Measurements from ENCODE around the gene DDX39B. TPM values are rescaled to one million over a fixed set of nuclear protein-coding genes. Genes with fewer than 3 reads are reported as not detected.

The DDX39B gene
- total and polyA plus RNA-seq, 2 of the 8 experiments (the other 6 are each of a cell fraction or from before 2014, with no cell fraction given): 780 to 1,164 TPM

GRCh38 chr6:31493875-31494694 lies 47.7 kb downstream of the DDX39B start:
- no peak overlapping the region for H4K91ac ChIP-seq (replicated peaks; ENCODE audit: insufficient read length, low read length)
- peaks cover 8% of the 10 kb centered on the region; the same call in 1 of the 2 replicates for H3K23me2 ChIP-seq (ENCODE audit: low read depth, low read length)
- no peak overlapping the region for H2BK20ac ChIP-seq (ENCODE audit: low read length)
- peak overlapping the region; percentile 52; the same call in 1 of the 2 replicates for H2BK5ac ChIP-seq (ENCODE audit: low read depth, low read length)
- H3K79me1 ChIP-seq (ENCODE audit: low read depth, low read length): no peaks in the 10 kb centered on the region
- no peak overlapping the region for H3K56ac ChIP-seq (replicated peaks; ENCODE audit: insufficient read length, low read depth, low read length)
- no peaks in the 10 kb centered on the region for H3K36me3 ChIP-seq (ENCODE audit: control insufficient read depth in 2 of 4, insufficient read depth in 4 of 4, low read length in 3 of 4)
- H3K27me3 ChIP-seq (replicated peaks in 1 of 4; ENCODE audit: control insufficient read depth in 3 of 4, extremely low read depth in 1 of 4, insufficient read depth in 3 of 4, low read length in 3 of 4): peaks cover 0 to 15% (median 9%) of the 10 kb centered on the region in 4 experiments; a peak in 6 of 7 replicates
- no peaks in the 10 kb centered on the region for H3K9me3 ChIP-seq (ENCODE audit: insufficient read depth in 2 of 2, low read depth in 1 of 2, low read length in 1 of 2)
- no peak overlapping the region for H2BK12ac ChIP-seq (ENCODE audit: low read depth, low read length)
- CTCF ChIA-PET (ENCODE audit: partially characterized antibody): interaction anchor here (0.7 to 1.9 kb wide), 14 partner anchors 11 to 712 kb away, joined by 3 to 8 read pairs (median 4); no protein-coding TSS in a partner anchor
- no peak overlapping the region for H3K14ac ChIP-seq (ENCODE audit: insufficient read length)
- no peak overlapping the region for H3K27ac ChIP-seq (ENCODE audit: low read depth, low read length)
- POLR2A ChIA-PET (ENCODE audit: partially characterized antibody): interaction anchor here (0.5 to 8.2 kb wide), 11 partner anchors 9 to 123 kb away, joined by 3 to 136 read pairs (median 3); partner anchors contain the start of genes ATP6V1G2, DDX39B, MICA and NFKBIL1
- H3K4ac ChIP-seq (replicated peaks; ENCODE audit: insufficient read length, low read depth, low read length): no peak overlapping the region
- peak overlapping the region; percentile 48 to 70 (median 64) for H3K4me3 ChIP-seq (ENCODE audit: extremely low read depth in 1 of 4, insufficient read depth in 2 of 4, low read depth in 3 of 4, low read length in 4 of 4)
- H3K18ac ChIP-seq (ENCODE audit: extremely low read depth, low read length): no peak overlapping the region; the same call in 1 of the 2 replicates
- peak overlapping the region in 3 of 4 experiments; percentile 1 to 33 (median 2); a peak in 3 of 7 replicates for H3K9ac ChIP-seq (replicated peaks in 1 of 4; ENCODE audit: extremely low read depth in 1 of 4, low read depth in 3 of 4, low read length in 3 of 4)
- no peaks in the 10 kb centered on the region for H4K20me1 ChIP-seq (replicated peaks in 1 of 2; ENCODE audit: control insufficient read depth in 1 of 2, insufficient read depth in 2 of 2, low read length in 2 of 2)
- H4K8ac ChIP-seq (ENCODE audit: extremely low read depth, insufficient read depth, low read length): no peak overlapping the region
- H3K79me2 ChIP-seq (ENCODE audit: control insufficient read depth in 1 of 2, insufficient read depth in 2 of 2, low read length in 2 of 2): no peaks in the 10 kb centered on the region; a peak in 1 of 4 replicates
- H3K4me1 ChIP-seq (replicated peaks in 1 of 4; ENCODE audit: control insufficient read depth in 3 of 4, insufficient read depth in 4 of 4, low read length in 3 of 4): peaks cover 0 to 12% (median 5%) of the 10 kb centered on the region in 4 experiments; a peak in 6 of 7 replicates
- DNase-seq (ENCODE audit: low read depth in 1 of 2, low spot score in 2 of 2): peak in 1 of 2 experiments; percentile 92
- H2AFZ ChIP-seq (ENCODE audit: low read length): no peak overlapping the region
- H3K4me2 ChIP-seq (ENCODE audit: insufficient read depth in 1 of 2, low read depth in 2 of 2, low read length in 2 of 2): peak overlapping the region; percentile 74 to 82
- H3K23ac ChIP-seq (ENCODE audit: insufficient read length): no peak overlapping the region
- no peak overlapping the region for H2BK120ac ChIP-seq (replicated peaks; ENCODE audit: low read depth, low read length)
- no peak overlapping the region for H2AK5ac ChIP-seq (ENCODE audit: low read depth, low read length)
- H2BK15ac ChIP-seq (ENCODE audit: low read length): no peak overlapping the region
- FAIRE-seq: no peak
- WGBS, 2 experiments (ENCODE audit: extremely low coverage in 1 of 2, insufficient coverage in 1 of 2, insufficient read length in 1 of 2, insufficient replicate concordance in 2 of 2, low coverage in 1 of 2, low lambda C conversion rate in 2 of 2, missing lambda C conversion rate in 1 of 2): 2% methylated on average over 58 of the region's 58 CpGs; no CpG with 5 or more reads in 1 of the 2 experiments
- no peak overlapping the region for H4K5ac ChIP-seq (ENCODE audit: insufficient read length, low read depth, low read length)

Measured in H1 (cell line).